ENCODE results near the gene CFAP61.

DNA sequence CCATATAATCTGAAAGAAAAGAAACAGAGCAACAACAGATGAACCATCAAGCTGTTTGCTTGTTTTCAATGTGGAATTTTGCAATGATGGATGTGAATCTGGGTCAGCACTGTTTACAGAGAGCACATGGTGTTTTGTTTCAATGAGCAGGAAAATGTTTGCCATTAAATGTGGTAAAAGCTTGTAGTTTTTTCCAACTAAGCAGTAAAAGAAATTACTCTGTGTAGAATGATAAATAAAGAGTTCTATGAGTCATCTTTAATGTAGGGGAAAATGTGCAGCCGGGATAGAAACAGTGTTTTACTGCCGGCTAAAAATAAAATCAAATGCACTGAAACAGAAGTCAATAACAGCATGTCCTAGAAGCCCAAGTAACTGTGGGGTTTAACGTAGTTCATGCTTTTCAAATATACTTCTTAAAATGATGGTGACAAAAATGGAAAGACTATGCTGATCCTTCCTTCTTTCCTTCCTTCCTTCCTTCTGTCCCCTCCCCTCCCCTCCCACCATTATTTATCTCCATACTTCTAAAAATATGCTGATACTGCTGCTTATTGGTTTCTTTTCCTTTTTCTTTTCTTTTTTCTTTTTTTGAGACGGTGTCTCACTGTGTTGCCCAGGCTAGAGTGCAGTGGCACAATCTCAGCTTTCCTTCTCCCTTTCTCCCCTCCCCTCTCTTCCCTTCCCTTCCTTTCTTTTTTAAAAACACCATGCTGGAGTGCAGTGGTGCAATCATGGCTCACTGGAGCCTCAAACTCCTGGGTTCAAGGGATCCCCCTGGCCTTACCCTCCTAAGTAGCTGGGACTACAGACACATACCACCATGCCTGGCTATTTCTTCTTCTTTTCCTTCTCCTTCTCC, 41.5 kb upstream of the CFAP61 start:
- TF ChIP-seq MXI1 (IDR thresholded peaks at IDR 0.05; ENCODE audit: low read depth, low read length) = no peak
- 0 out of 2 replicates have a peak, but pooled peaks have one; percentile 14 for TF ChIP-seq PBX3 (IDR thresholded peaks at IDR 0.05)
- TF ChIP-seq CTCF (IDR thresholded peaks at IDR 0.05) = no peak
- TF ChIP-seq NRF1 (IDR thresholded peaks at IDR 0.05; ENCODE audit: low read depth, low read length) = no peak
- peak; percentile 28; the same call in 1 of the 2 replicates for TF ChIP-seq JUND (IDR thresholded peaks at IDR 0.05)
- no peak for TF ChIP-seq ZBTB33 (IDR thresholded peaks at IDR 0.05; ENCODE audit: borderline replicate concordance, low read depth)
- TF ChIP-seq CHD2 (IDR thresholded peaks at IDR 0.05; ENCODE audit: low read length, partially characterized antibody) = no peak
- peak; percentile 17; the same call in 1 of the 2 replicates for TF ChIP-seq TCF12 (IDR thresholded peaks at IDR 0.05)
